OCI-LY3 (cell line): ENCODE results near the gene LRIF1.

ENCODE experiments used
- H2AFZ ChIP-seq: fragments of 200-600, 300-600 bp; shearing (Covaris generic); 2 replicates; pipeline ENCODE4 v1.6.0; 2014; ENCODE audit warnings: antibody characterized with exemption, low read depth, low read length
- H3K27ac ChIP-seq: fragments of 200-600, 300-600 bp; sonication (generic); 2 replicates; pipeline ENCODE4 v1.5.1; 2014; ENCODE audit warnings: mild to moderate bottlenecking, low read length, moderate library complexity, mixed read lengths
- H3K27me3 ChIP-seq: fragments of 200-600, 300-600 bp; sonication (generic); 2 replicates; pipeline ENCODE4 v1.6.1; 2014; ENCODE audit warnings: low read depth, low read length, mixed read lengths
- H3K36me3 ChIP-seq: fragments of 200-600, 300-600 bp; sonication (generic); replicated peaks from 2 replicates; pipeline ENCODE3; 2014; ENCODE audit warnings: low read depth, low read length, mixed read lengths
- H3K4me1 ChIP-seq: fragments of 300-600, 200-600 bp; sonication (generic); 2 replicates; pipeline ENCODE4 v1.6.1; 2014; ENCODE audit warnings: low read length, mixed read lengths
- H3K4me2 ChIP-seq: fragments of 200-600, 300-600 bp; sonication (generic); 2 replicates; pipeline ENCODE4 v1.6.1; 2014; ENCODE audit warnings: low read length, mixed read lengths
- H3K4me3 ChIP-seq: fragments of 300-600, 200-600 bp; sonication (generic); 2 replicates; pipeline ENCODE4 v1.5.1; 2014; ENCODE audit warnings: antibody characterized with exemption, mild to moderate bottlenecking, low read length, moderate library complexity
- H3K79me2 ChIP-seq: fragments of 300-600, 200-600 bp; shearing (Covaris generic); 2 replicates; pipeline ENCODE4 v1.6.1; 2014; ENCODE audit warnings: mild to moderate bottlenecking, low read length, mixed read lengths
- H3K9ac ChIP-seq: fragments of 300-600, 200-600 bp; shearing (Covaris generic); 2 replicates; pipeline ENCODE4 v1.6.0; 2014; ENCODE audit warnings: mild to moderate bottlenecking, low read length, moderate library complexity
- H3K9me3 ChIP-seq: fragments of 200-600, 300-600 bp; shearing (Covaris generic); 2 replicates; pipeline ENCODE4 v1.6.1; 2014; ENCODE audit warnings: low read length, mixed read lengths; ENCODE audit not compliant: insufficient read depth
- H4K20me1 ChIP-seq: fragments of 200-600, 300-600 bp; sonication (generic); 2 replicates; pipeline ENCODE4 v1.6.1; 2016; ENCODE audit warnings: low read length, mixed read lengths; ENCODE audit not compliant: insufficient read depth
- EZH2phosphoT487 ChIP-seq: fragments of 200-600 bp; shearing (Covaris generic); IDR thresholded peaks from 2 replicates; pipeline ENCODE4 v1.6.1; 2018; ENCODE audit warnings: antibody characterized with exemption, mixed run types, low read depth
- TF ChIP-seq, protein P1 (sequence below): fragments of 200-600, 300-600 bp; sonication (generic); IDR thresholded peaks from 2 replicates; pipeline ENCODE4 v1.5.1; 2014; ENCODE audit warnings: antibody characterized with exemption, low read length, low read depth

The LRIF1 gene

DNA sequence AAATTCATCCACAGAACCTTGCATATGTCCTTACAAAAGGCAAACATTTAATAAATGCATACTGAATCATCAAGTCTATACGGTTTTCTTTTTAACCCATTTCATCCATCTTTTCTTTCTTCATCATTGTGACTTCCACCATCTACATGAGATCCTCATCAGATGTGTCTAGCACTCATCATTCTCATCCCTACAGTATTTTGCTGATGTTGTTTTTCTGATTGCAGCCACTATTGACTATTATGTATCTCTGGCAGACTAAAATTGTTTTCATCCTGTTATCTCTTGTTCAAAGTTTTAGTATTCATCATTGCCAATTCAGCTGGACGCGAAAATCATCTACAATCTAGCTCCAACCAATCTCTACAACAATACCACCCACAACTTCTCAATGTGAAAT, 5.9 kb downstream of the LRIF1 start:
- peaks cover 23% of the 10 kb centered on the region for H3K4me1 ChIP-seq
- no peak overlapping the region for H2AFZ ChIP-seq
- peaks cover 38% of the 10 kb centered on the region for H3K36me3 ChIP-seq
- no peaks in the 10 kb centered on the region for H3K9me3 ChIP-seq
- H3K4me3 ChIP-seq, result no peak overlapping the region
- peaks cover 48% of the 10 kb centered on the region for H4K20me1 ChIP-seq
- no peak overlapping the region for H3K4me2 ChIP-seq
- H3K9ac ChIP-seq, result no peak overlapping the region
- H3K27ac ChIP-seq, result no peak overlapping the region
- H3K79me2 ChIP-seq, result peaks cover 77% of the 10 kb centered on the region
- no peak for TF ChIP-seq EZH2phosphoT487
- TF ChIP-seq, protein P1, sequence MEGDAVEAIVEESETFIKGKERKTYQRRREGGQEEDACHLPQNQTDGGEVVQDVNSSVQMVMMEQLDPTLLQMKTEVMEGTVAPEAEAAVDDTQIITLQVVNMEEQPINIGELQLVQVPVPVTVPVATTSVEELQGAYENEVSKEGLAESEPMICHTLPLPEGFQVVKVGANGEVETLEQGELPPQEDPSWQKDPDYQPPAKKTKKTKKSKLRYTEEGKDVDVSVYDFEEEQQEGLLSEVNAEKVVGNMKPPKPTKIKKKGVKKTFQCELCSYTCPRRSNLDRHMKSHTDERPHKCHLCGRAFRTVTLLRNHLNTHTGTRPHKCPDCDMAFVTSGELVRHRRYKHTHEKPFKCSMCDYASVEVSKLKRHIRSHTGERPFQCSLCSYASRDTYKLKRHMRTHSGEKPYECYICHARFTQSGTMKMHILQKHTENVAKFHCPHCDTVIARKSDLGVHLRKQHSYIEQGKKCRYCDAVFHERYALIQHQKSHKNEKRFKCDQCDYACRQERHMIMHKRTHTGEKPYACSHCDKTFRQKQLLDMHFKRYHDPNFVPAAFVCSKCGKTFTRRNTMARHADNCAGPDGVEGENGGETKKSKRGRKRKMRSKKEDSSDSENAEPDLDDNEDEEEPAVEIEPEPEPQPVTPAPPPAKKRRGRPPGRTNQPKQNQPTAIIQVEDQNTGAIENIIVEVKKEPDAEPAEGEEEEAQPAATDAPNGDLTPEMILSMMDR, result no peak
- H3K27me3 ChIP-seq, result no peaks in the 10 kb centered on the region

GRCh38 chr1:110956586-110956985, 7.1 kb downstream of the LRIF1 start:
- Histone ChIP-seq H3K27me3 (no peaks in the 10 kb centered on the region), H4K20me1 (peaks cover 48% of the 10 kb centered on the region), H3K4me1 (peaks cover 15% of the 10 kb centered on the region), H3K36me3 (peaks cover 27% of the 10 kb centered on the region), H3K79me2 (peaks cover 65% of the 10 kb centered on the region), H2AFZ (no peak overlapping the region), H3K4me3 (no peak overlapping the region), H3K9me3 (no peaks in the 10 kb centered on the region), H3K4me2 (no peak overlapping the region), H3K9ac (no peak overlapping the region), H3K27ac (no peak overlapping the region)
- TF ChIP-seq, protein P1, result no peak
- TF ChIP-seq EZH2phosphoT487, result no peak

DNA sequence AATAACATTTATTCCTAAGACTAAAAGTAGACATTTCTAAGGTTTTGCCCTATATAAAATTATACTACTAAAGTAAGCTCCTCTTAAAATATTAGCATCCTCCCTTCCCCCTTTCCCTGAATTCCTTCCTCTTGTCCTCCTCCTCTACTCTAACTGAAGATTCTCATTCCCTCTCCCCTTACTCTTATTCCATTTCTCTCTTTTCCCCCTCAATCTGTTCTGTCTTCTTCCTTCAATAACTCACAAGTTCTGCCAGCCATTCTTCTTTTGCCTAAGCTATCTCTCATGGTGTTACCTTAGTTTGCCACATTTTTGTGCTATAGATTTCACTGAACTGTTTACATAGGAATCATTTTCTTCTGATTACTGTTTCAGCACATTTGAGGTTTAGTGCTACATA, 10.7 kb downstream of the LRIF1 start:
- Histone ChIP-seq H3K4me3 (no peak overlapping the region), H3K79me2 (peaks cover 35% of the 10 kb centered on the region), H3K9ac (no peak overlapping the region), H3K36me3 (peaks cover 22% of the 10 kb centered on the region), H4K20me1 (peaks cover 34% of the 10 kb centered on the region), H2AFZ (no peak overlapping the region), H3K27me3 (no peaks in the 10 kb centered on the region), H3K27ac (no peak overlapping the region), H3K9me3 (no peaks in the 10 kb centered on the region), H3K4me2 (no peak overlapping the region), H3K4me1 (peaks cover 4% of the 10 kb centered on the region)
- TF ChIP-seq, protein P1, result no peak

DNA sequence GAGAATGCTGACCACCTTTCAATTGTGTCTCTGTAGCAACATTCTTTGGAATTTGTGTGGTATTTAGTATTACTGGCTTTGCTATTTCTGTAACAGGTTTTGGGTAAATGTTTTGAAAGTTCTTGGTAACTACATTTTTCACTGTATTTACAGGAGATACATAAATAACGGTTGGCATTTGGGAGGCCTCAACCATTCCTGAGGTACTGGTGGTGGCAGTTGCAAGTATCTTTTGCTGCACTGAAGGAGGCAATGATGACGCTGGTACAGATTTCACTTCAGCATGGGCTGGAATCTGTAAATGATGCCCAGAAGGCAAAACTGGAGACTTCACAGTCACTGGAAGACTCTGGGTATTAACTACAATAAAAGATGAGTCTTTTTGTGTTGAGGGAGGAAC, 11.7 kb downstream of the LRIF1 start:
- no peaks in the 10 kb centered on the region for H3K27me3 ChIP-seq
- H3K4me1 ChIP-seq, result peaks cover 4% of the 10 kb centered on the region
- H3K9me3 ChIP-seq, result no peaks in the 10 kb centered on the region
- TF ChIP-seq EZH2phosphoT487, result no peak
- TF ChIP-seq, protein P1, result no peak
- H3K27ac ChIP-seq, result no peak overlapping the region
- no peak overlapping the region for H2AFZ ChIP-seq
- H3K79me2 ChIP-seq, result peaks cover 28% of the 10 kb centered on the region
- H3K4me3 ChIP-seq, result no peak overlapping the region
- H3K4me2 ChIP-seq, result no peak overlapping the region
- H3K36me3 ChIP-seq, result peaks cover 26% of the 10 kb centered on the region
- H4K20me1 ChIP-seq, result peaks cover 30% of the 10 kb centered on the region
- H3K9ac ChIP-seq, result no peak overlapping the region
